GM12878 (cell line): Measurements from ENCODE around the gene HIVEP1. TPM values are rescaled to one million over a fixed set of nuclear protein-coding genes. Genes with fewer than 3 reads are reported as not detected.

Source experiments
- ATAC-seq: fragments of 200-7000 bp; cut with Tn5 transposase; 3 replicates; pipeline ENCODE4 v1.9.1; 2020; ENCODE audit warnings: mild to moderate bottlenecking, moderate library complexity
- BruUV-seq: library from RNA; stranded (reverse); fragments of 400-500 nt; replicated peaks from 2 replicates; lab custom pipeline; 2021; lab: Mats Ljungman, UMichigan
- CTCF ChIA-PET: fragments of 300-600 bp; sonication (Branson Sonifier 250); formaldehyde crosslinking; extraction: SDS; loops from one replicate; lab custom pipeline; 2021; ENCODE audit warnings: inconsistent platforms; lab: Yijun Ruan, JAX
- POLR2A ChIA-PET: fragments of 350-600 bp; formaldehyde crosslinking; extraction: SDS; loops from one replicate; lab custom pipeline; 2021; ENCODE audit warnings: inconsistent platforms; lab: Charles Lee
- RAD21 ChIA-PET: fragments of 300-600 bp; sonication (Branson Sonifier 250); formaldehyde crosslinking; loops from one replicate; lab custom pipeline; 2023; ENCODE audit warnings: antibody characterized with exemption; ENCODE audit not compliant: unreplicated experiment; lab: Charles Lee
- SMC1A ChIA-PET: fragments of 300-600 bp; sonication (Branson Sonifier 250); formaldehyde crosslinking; loops from one replicate; lab custom pipeline; 2023; ENCODE audit not compliant: unreplicated experiment, uncharacterized antibody; lab: Charles Lee
- DNase-seq: peaks from one replicate; pipeline ENCODE4 v3.0.0-alpha.2; 2011; ENCODE audit warnings: low read depth, low spot score
- FAIRE-seq: peaks from 3 replicates; lab custom pipeline; 2011; peaks lifted over from hg19 to GRCh38; lab: Jason Lieb, UNC
- H2AFZ ChIP-seq: 2 replicates; pipeline ENCODE4 v1.6.0; 2011; ENCODE audit warnings: low read depth, low read length, control low read depth; ENCODE audit not compliant: control insufficient read depth
- H3K27ac ChIP-seq: 2 replicates; pipeline ENCODE4 v1.5.1; 2011; ENCODE audit warnings: control low read depth; ENCODE audit not compliant: control insufficient read depth, insufficient read depth
- H3K27me3 ChIP-seq, 2 experiments: replicated peaks in 1 of 2; 2 replicates each; pipeline versions ENCODE4 v1.6.0 to v1.6.1; 2011; ENCODE audit warnings: low read length in 1 of 2; ENCODE audit not compliant: control insufficient read depth in 2 of 2, insufficient read depth in 2 of 2
- H3K36me3 ChIP-seq, 2 experiments: 2 replicates each; pipeline ENCODE4 v1.5.1; 2011; ENCODE audit warnings: low read length in 1 of 2; ENCODE audit not compliant: control insufficient read depth in 2 of 2, insufficient read depth in 2 of 2
- H3K4me1 ChIP-seq: 2 replicates; pipeline ENCODE4 v1.6.1; 2011; ENCODE audit warnings: mild to moderate bottlenecking, low read length, moderate library complexity, mixed read lengths; ENCODE audit not compliant: control insufficient read depth, insufficient read depth
- H3K4me2 ChIP-seq: 2 replicates; pipeline ENCODE4 v1.6.0; 2011; ENCODE audit warnings: control low read depth; ENCODE audit not compliant: control insufficient read depth, insufficient read depth
- H3K4me3 ChIP-seq: fragments of 200-600 bp; sonication (generic); 2 replicates; pipeline ENCODE4 v1.5.1; 2016
- H3K79me2 ChIP-seq: 2 replicates; pipeline ENCODE4 v1.6.0; 2011; ENCODE audit warnings: low read length; ENCODE audit not compliant: control insufficient read depth, insufficient read depth
- H3K9ac ChIP-seq: 2 replicates; pipeline ENCODE4 v1.8.0; 2011; ENCODE audit warnings: low read length, control low read depth, mixed read lengths; ENCODE audit not compliant: control insufficient read depth, insufficient read depth
- H3K9me3 ChIP-seq: replicated peaks from 3 replicates; pipeline ENCODE4 v1.5.1; 2011; ENCODE audit warnings: mild to moderate bottlenecking, low read length; ENCODE audit not compliant: control insufficient read depth, insufficient read depth
- H4K20me1 ChIP-seq: 2 replicates; pipeline ENCODE4 v1.6.0; 2011; ENCODE audit not compliant: control insufficient read depth, insufficient read depth
- CHD1 ChIP-seq: IDR thresholded peaks from 2 replicates; pipeline ENCODE4 v1.6.1; 2012; ENCODE audit warnings: low read depth, low read length, improper control_type of control experiment
- CHD4 ChIP-seq: fragments of 200-600 bp; sonication (generic); IDR thresholded peaks from 2 replicates; pipeline ENCODE4 v1.6.1; 2016; ENCODE audit warnings: mild to moderate bottlenecking
- HDAC2 ChIP-seq: fragments of 200-600 bp; sonication (generic); IDR thresholded peaks from 2 replicates; pipeline ENCODE4 v1.6.1; 2017
- IKZF2 ChIP-seq, 2 experiments: fragments of 450-650 bp; IDR thresholded peaks; 2 replicates each; pipeline ENCODE4 v1.6.1; 2017; ENCODE audit warnings: mild to moderate bottlenecking in 2 of 2, moderate library complexity in 2 of 2
- IRF4 ChIP-seq: IDR thresholded peaks from 2 replicates; pipeline ENCODE4 v1.6.1; 2011; ENCODE audit warnings: low read depth, low read length
- LARP7 ChIP-seq: fragments of 450-650 bp; IDR thresholded peaks from 2 replicates; pipeline ENCODE4 v1.6.1; 2017; ENCODE audit warnings: mild to moderate bottlenecking
- NFYB ChIP-seq: IDR thresholded peaks from 2 replicates; pipeline ENCODE4 v1.6.1; 2011; ENCODE audit warnings: low read depth, mild to moderate bottlenecking, low read length, improper control_type of control experiment, moderate library complexity; ENCODE audit not compliant: insufficient read depth
- SIN3A ChIP-seq: IDR thresholded peaks from 2 replicates; pipeline ENCODE4 v1.6.1; 2012; ENCODE audit warnings: low read depth, low read length, improper control_type of control experiment
- SRF ChIP-seq, 2 experiments: IDR thresholded peaks; 2 replicates each; pipeline ENCODE4 v1.6.1; 2011; ENCODE audit warnings: low read depth in 2 of 2, low read length in 2 of 2, mild to moderate bottlenecking in 1 of 2, moderate library complexity in 1 of 2
- TBL1XR1 ChIP-seq: IDR thresholded peaks from 2 replicates; pipeline ENCODE4 v1.6.1; 2012; ENCODE audit warnings: low read depth, low read length, improper control_type of control experiment
- ZBTB33 ChIP-seq: fragments of 450-650 bp; IDR thresholded peaks from 2 replicates; pipeline ENCODE4 v1.6.1; 2017; ENCODE audit warnings: mild to moderate bottlenecking
- ZZZ3 ChIP-seq: IDR thresholded peaks from 2 replicates; pipeline ENCODE4 v1.6.1; 2011; ENCODE audit warnings: low read depth; ENCODE audit not compliant: control insufficient read depth, insufficient read length
- WGBS: methylation state at CpG from one replicate; pipeline ENCODE4 v1.1.6; 2016; ENCODE audit warnings: low lambda C conversion rate; ENCODE audit not compliant: insufficient replicate concordance, insufficient coverage; ENCODE audit errors: missing lambda C conversion rate; 5-methylcytosine and 5-hydroxymethylcytosine counted together
- in situ Hi-C: fragments of 300-500 bp; cut with MboI; formaldehyde crosslinking; loops from 9 replicates; pipeline ENCODE4 v1.14.3; 2018; ENCODE audit warnings: mixed read lengths
- intact Hi-C: fragments of 100-400 bp; cut with micrococcal nuclease; formaldehyde crosslinking; loops from one replicate; pipeline ENCODE4 v1.14.2; 2022; ENCODE audit not compliant: unreplicated experiment
- polyA plus RNA-seq, 11 experiments: library from polyadenylated mRNA; depleted of rRNA in 4 of 11; unstranded in 6 of 11; stranded (reverse) in 5 of 11; fragments of >200 nt; fragmentation: Nextera tagmentation in 4 of 11; fragmentation: Illumina TruSeq in 1 of 11; extraction: Ambion mirVana in 4 of 11; extraction: Trizol in 1 of 11; gene quantifications; 1 replicate in 1 of 11; 2 replicates in 10 of 11; pipeline versions ENCODE4 v1.2.1 to v1.2.3, GENCODE V29; 2011 to 2016; ENCODE audit warnings: inconsistent platforms in 2 of 11, missing spikeins in 2 of 11, low read depth in 1 of 11
- total RNA-seq, 4 experiments: library from RNA; depleted of rRNA in 3 of 4; stranded (reverse); fragments of >200 nt in 3 of 4; fragmentation: Illumina TruSeq in 1 of 4; extraction: Trizol in 1 of 4; gene quantifications; 2 replicates each; pipeline versions ENCODE4 v1.2.1 to v1.2.3, GENCODE V29; 2013 to 2021

The HIVEP1 gene
- total and polyA plus RNA-seq, 10 of the 15 experiments (the other 5 are each of a cell fraction or from before 2014, with no cell fraction given): 4.3 to 37.5 (median 21.6) TPM

GRCh38 chr6:11994875-11995461, 17.1 kb upstream of the HIVEP1 start:
- FAIRE-seq (no peak), DNase-seq (no peak)

More at GRCh38 chr6:11994875-11995461, 17.1 kb upstream of the HIVEP1 start:
- in situ Hi-C loops: no loop called here
- no peak overlapping the region for H3K27ac ChIP-seq
- ChIA-PET SMC1A (no interaction called here), CTCF (interaction anchor here (0.6 kb wide), 1 partner anchor 20 kb away, joined by 4 read pairs; no protein-coding TSS in a partner anchor), POLR2A (interaction anchor here (0.8 kb wide), 1 partner anchor 16 kb away, joined by 3 read pairs; no protein-coding TSS in a partner anchor), RAD21 (no interaction called here)
- H3K4me1 ChIP-seq: no peaks in the 10 kb centered on the region
- H3K9ac ChIP-seq: no peak overlapping the region
- whole genome bisulfite sequencing: 70% methylated on average over 4 of the region's 4 CpGs
- TF ChIP-seq SIN3A (no peak), CHD4 (no peak), TBL1XR1 (no peak), IKZF2 (IDR thresholded peaks at IDR 0.05) (no peak), HDAC2 (no peak), NFYB (no peak), ZZZ3 (no peak), LARP7 (no peak), CHD1 (no peak), SRF (IDR thresholded peaks at IDR 0.05; ENCODE audit: low read depth in 2 of 2, low read length in 2 of 2) (no peak), ZBTB33 (no peak), IRF4 (no peak)
- H3K4me3 ChIP-seq: no peak overlapping the region
- H3K79me2 ChIP-seq: no peaks in the 10 kb centered on the region
- ATAC-seq: no peak
- no peaks in the 10 kb centered on the region for H3K36me3 ChIP-seq
- no peaks in the 10 kb centered on the region for H3K27me3 ChIP-seq
- no peaks in the 10 kb centered on the region for H3K9me3 ChIP-seq
- intact Hi-C loops: no loop called here
- no peak overlapping the region for H2AFZ ChIP-seq
- no TSS peak for BruUV-seq
- H3K4me2 ChIP-seq: no peak overlapping the region
- no peaks in the 10 kb centered on the region for H4K20me1 ChIP-seq
